ENCODE measurements around the gene JDP2.

JDP2 gene

GRCh38 chr14:75449696-75450095, 21.9 kb downstream of the JDP2 start:
- no peak overlapping the region for H3K4ac ChIP-seq (ENCODE audit: low read depth, low read length)
- WGBS (ENCODE audit: extremely low coverage, insufficient coverage, low lambda C conversion rate): no CpG with 5 or more reads among the region's 4 CpGs
- H3K79me1 ChIP-seq (ENCODE audit: low read length): peaks cover 25% of the 10 kb centered on the region
- H3K4me2 ChIP-seq (ENCODE audit: low read length): no peak overlapping the region
- no peak overlapping the region for H3K9ac ChIP-seq (ENCODE audit: low read length)
- DNase-seq: no peak
- no peak overlapping the region for H3K18ac ChIP-seq (ENCODE audit: low read length)
- H2BK5ac ChIP-seq (ENCODE audit: low read length): no peak overlapping the region
- H2BK15ac ChIP-seq (replicated peaks; ENCODE audit: low read depth): no peak overlapping the region
- no peak overlapping the region for H3K56ac ChIP-seq (ENCODE audit: low read length)
- H3K27me3 ChIP-seq (ENCODE audit: insufficient read depth, low read length, poor library complexity): no peaks in the 10 kb centered on the region
- no peak overlapping the region for H2AK5ac ChIP-seq (ENCODE audit: low read length)
- no peak overlapping the region for H3K4me3 ChIP-seq (ENCODE audit: low read length)
- no peak overlapping the region for H4K8ac ChIP-seq (ENCODE audit: low read depth, low read length)
- no peak overlapping the region for H4K5ac ChIP-seq (ENCODE audit: low read length)
- H3K23ac ChIP-seq (ENCODE audit: low read length): no peak overlapping the region
- no peak overlapping the region for H3K27ac ChIP-seq (ENCODE audit: low read depth, low read length)
- peaks cover 8% of the 10 kb centered on the region for H3K36me3 ChIP-seq (ENCODE audit: control insufficient read depth, insufficient read depth, low read length)
- peaks cover 12% of the 10 kb centered on the region for H3K79me2 ChIP-seq (ENCODE audit: control insufficient read depth, insufficient read depth, low read length)
- H3K4me1 ChIP-seq (ENCODE audit: control insufficient read depth, low read depth, low read length): peaks cover 7% of the 10 kb centered on the region
- H2BK120ac ChIP-seq (ENCODE audit: low read depth, low read length): no peak overlapping the region

GRCh38 chr14:75450381-75451276, 22.8 kb downstream of the JDP2 start:
- H3K4me1 ChIP-seq (ENCODE audit: control insufficient read depth, low read depth, low read length): peaks cover 7% of the 10 kb centered on the region
- WGBS (ENCODE audit: extremely low coverage, insufficient coverage, low lambda C conversion rate): no CpG with 5 or more reads among the region's 9 CpGs
- no peak overlapping the region for H3K27ac ChIP-seq (ENCODE audit: low read depth, low read length)

GRCh38 chr14:75452324-75452723, 24.5 kb downstream of the JDP2 start:
- peaks cover 27% of the 10 kb centered on the region for H3K79me2 ChIP-seq (ENCODE audit: control insufficient read depth, insufficient read depth, low read length)
- H3K79me1 ChIP-seq (ENCODE audit: low read length): peaks cover 40% of the 10 kb centered on the region
- H4K5ac ChIP-seq (ENCODE audit: low read length): no peak overlapping the region
- H3K9ac ChIP-seq (ENCODE audit: low read length): peak overlapping the region; percentile 45
- no peak overlapping the region for H2BK120ac ChIP-seq (ENCODE audit: low read depth, low read length)
- H2BK15ac ChIP-seq (replicated peaks; ENCODE audit: low read depth): no peak overlapping the region
- peak overlapping the region; percentile 70 for H3K56ac ChIP-seq (ENCODE audit: low read length)
- H2BK5ac ChIP-seq (ENCODE audit: low read length): no peak overlapping the region
- no peak overlapping the region for H4K8ac ChIP-seq (ENCODE audit: low read depth, low read length)
- peak overlapping the region; percentile 71 for H3K23ac ChIP-seq (ENCODE audit: low read length)
- H3K4me3 ChIP-seq (ENCODE audit: low read length): no peak overlapping the region
- H3K27me3 ChIP-seq (ENCODE audit: insufficient read depth, low read length, poor library complexity): no peaks in the 10 kb centered on the region
- no peak overlapping the region for H3K4me2 ChIP-seq (ENCODE audit: low read length)
- DNase-seq: peak; percentile 21
- no peak overlapping the region for H3K4ac ChIP-seq (ENCODE audit: low read depth, low read length)
- no CpG with 5 or more reads among the region's 4 CpGs for WGBS (ENCODE audit: extremely low coverage, insufficient coverage, low lambda C conversion rate)
- peak overlapping the region; percentile 15 for H3K18ac ChIP-seq (ENCODE audit: low read length)
- peak overlapping the region; percentile 13 for H3K27ac ChIP-seq (ENCODE audit: low read depth, low read length)
- H3K4me1 ChIP-seq (ENCODE audit: control insufficient read depth, low read depth, low read length): peaks cover 7% of the 10 kb centered on the region
- peaks cover 2% of the 10 kb centered on the region for H3K36me3 ChIP-seq (ENCODE audit: control insufficient read depth, insufficient read depth, low read length)
- H2AK5ac ChIP-seq (ENCODE audit: low read length): no peak overlapping the region

More at GRCh38 chr14:75450381-75451276, 22.8 kb downstream of the JDP2 start:
- Histone ChIP-seq H4K5ac (ENCODE audit: low read length) (no peak overlapping the region), H3K4me3 (ENCODE audit: low read length) (no peak overlapping the region), H3K79me1 (ENCODE audit: low read length) (peaks cover 28% of the 10 kb centered on the region), H3K4ac (ENCODE audit: low read depth, low read length) (no peak overlapping the region), H3K18ac (ENCODE audit: low read length) (no peak overlapping the region), H3K79me2 (ENCODE audit: control insufficient read depth, insufficient read depth, low read length) (peaks cover 18% of the 10 kb centered on the region), H2BK5ac (ENCODE audit: low read length) (no peak overlapping the region), H2BK15ac (replicated peaks; ENCODE audit: low read depth) (no peak overlapping the region), H3K36me3 (ENCODE audit: control insufficient read depth, insufficient read depth, low read length) (peaks cover 2% of the 10 kb centered on the region), H3K4me2 (ENCODE audit: low read length) (no peak overlapping the region), H3K23ac (ENCODE audit: low read length) (peak overlapping the region; percentile 4), H3K9ac (ENCODE audit: low read length) (no peak overlapping the region), H3K27me3 (ENCODE audit: insufficient read depth, low read length, poor library complexity) (no peaks in the 10 kb centered on the region), H4K8ac (ENCODE audit: low read depth, low read length) (no peak overlapping the region), H2AK5ac (ENCODE audit: low read length) (no peak overlapping the region), H3K56ac (ENCODE audit: low read length) (no peak overlapping the region), H2BK120ac (ENCODE audit: low read depth, low read length) (no peak overlapping the region)
- DNase-seq: no peak

GRCh38 chr14:75452900-75453816, 25.3 kb downstream of the JDP2 start:
- no peaks in the 10 kb centered on the region for H3K27me3 ChIP-seq (ENCODE audit: insufficient read depth, low read length, poor library complexity)
- peaks cover 31% of the 10 kb centered on the region for H3K79me2 ChIP-seq (ENCODE audit: control insufficient read depth, insufficient read depth, low read length)
- no peak overlapping the region for H4K8ac ChIP-seq (ENCODE audit: low read depth, low read length)
- peak overlapping the region; percentile 45 for H3K9ac ChIP-seq (ENCODE audit: low read length)
- peaks cover 7% of the 10 kb centered on the region for H3K4me1 ChIP-seq (ENCODE audit: control insufficient read depth, low read depth, low read length)
- H3K4me2 ChIP-seq (ENCODE audit: low read length): no peak overlapping the region
- H3K79me1 ChIP-seq (ENCODE audit: low read length): peaks cover 45% of the 10 kb centered on the region
- no CpG with 5 or more reads among the region's 14 CpGs for WGBS (ENCODE audit: extremely low coverage, insufficient coverage, low lambda C conversion rate)
- no peak overlapping the region for H2BK15ac ChIP-seq (replicated peaks; ENCODE audit: low read depth)
- H3K4ac ChIP-seq (ENCODE audit: low read depth, low read length): no peak overlapping the region
- peak overlapping the region; percentile 13 for H3K27ac ChIP-seq (ENCODE audit: low read depth, low read length)
- H4K5ac ChIP-seq (ENCODE audit: low read length): no peak overlapping the region
- no peak overlapping the region for H3K23ac ChIP-seq (ENCODE audit: low read length)
- no peak overlapping the region for H2AK5ac ChIP-seq (ENCODE audit: low read length)
- H2BK5ac ChIP-seq (ENCODE audit: low read length): no peak overlapping the region
- H3K36me3 ChIP-seq (ENCODE audit: control insufficient read depth, insufficient read depth, low read length): peaks cover 2% of the 10 kb centered on the region
- no peak overlapping the region for H2BK120ac ChIP-seq (ENCODE audit: low read depth, low read length)
- peak overlapping the region; percentile 70 for H3K56ac ChIP-seq (ENCODE audit: low read length)
- no peak overlapping the region for H3K4me3 ChIP-seq (ENCODE audit: low read length)
- peak; percentile 99 for DNase-seq
- H3K18ac ChIP-seq (ENCODE audit: low read length): peak overlapping the region; percentile 15

GRCh38 chr14:75453817-75454434, 26.1 kb downstream of the JDP2 start:
- Histone ChIP-seq H3K79me1 (ENCODE audit: low read length) (peaks cover 41% of the 10 kb centered on the region), H3K56ac (ENCODE audit: low read length) (no peak overlapping the region), H4K8ac (ENCODE audit: low read depth, low read length) (no peak overlapping the region), H2BK5ac (ENCODE audit: low read length) (no peak overlapping the region), H3K4me2 (ENCODE audit: low read length) (no peak overlapping the region), H3K4me3 (ENCODE audit: low read length) (no peak overlapping the region), H3K27me3 (ENCODE audit: insufficient read depth, low read length, poor library complexity) (no peaks in the 10 kb centered on the region), H2BK15ac (replicated peaks; ENCODE audit: low read depth) (no peak overlapping the region), H3K9ac (ENCODE audit: low read length) (peak overlapping the region; percentile 7), H2AK5ac (ENCODE audit: low read length) (no peak overlapping the region), H3K27ac (ENCODE audit: low read depth, low read length) (peak overlapping the region; percentile 13), H3K23ac (ENCODE audit: low read length) (no peak overlapping the region), H3K4ac (ENCODE audit: low read depth, low read length) (no peak overlapping the region), H2BK120ac (ENCODE audit: low read depth, low read length) (no peak overlapping the region), H3K4me1 (ENCODE audit: control insufficient read depth, low read depth, low read length) (peaks cover 7% of the 10 kb centered on the region), H4K5ac (ENCODE audit: low read length) (no peak overlapping the region), H3K79me2 (ENCODE audit: control insufficient read depth, insufficient read depth, low read length) (peaks cover 33% of the 10 kb centered on the region), H3K36me3 (ENCODE audit: control insufficient read depth, insufficient read depth, low read length) (no peaks in the 10 kb centered on the region), H3K18ac (ENCODE audit: low read length) (no peak overlapping the region)
- DNase-seq: peak; percentile 37
- no CpG with 5 or more reads among the region's 14 CpGs for WGBS (ENCODE audit: extremely low coverage, insufficient coverage, low lambda C conversion rate)
